Neuronal stem cell (in vitro differentiated cells): ENCODE data around the gene UBXN7.

Experiments used
- DNase-seq: peaks from one replicate; pipeline ENCODE4 v3.0.0-alpha.2; 2013; ENCODE audit warnings: low spot score
- H2AFZ ChIP-seq: one replicate; pipeline ENCODE4 v1.6.1; 2013; ENCODE audit warnings: mild to moderate bottlenecking, low read length, inconsistent platforms
- H2AK5ac ChIP-seq: 2 replicates; pipeline ENCODE4 v1.6.1; 2013; ENCODE audit warnings: low read depth, mild to moderate bottlenecking, inconsistent platforms, low read length, moderate library complexity, mixed read lengths
- H2BK120ac ChIP-seq: 2 replicates; pipeline ENCODE4 v1.6.1; 2013; ENCODE audit warnings: low read depth, mild to moderate bottlenecking, inconsistent platforms, low read length, moderate library complexity, mixed read lengths
- H2BK12ac ChIP-seq: one replicate; pipeline ENCODE4 v1.6.1; 2013; ENCODE audit warnings: low read length, inconsistent platforms
- H2BK15ac ChIP-seq: 2 replicates; pipeline ENCODE4 v1.6.1; 2013; ENCODE audit warnings: mild to moderate bottlenecking, low read length, inconsistent platforms, mixed read lengths
- H2BK5ac ChIP-seq: one replicate; pipeline ENCODE4 v1.6.1; 2013; ENCODE audit warnings: inconsistent platforms, mild to moderate bottlenecking, low read length, moderate library complexity
- H3K14ac ChIP-seq: one replicate; pipeline ENCODE4 v1.6.1; 2013; ENCODE audit warnings: low read length, inconsistent platforms
- H3K18ac ChIP-seq: 2 replicates; pipeline ENCODE4 v1.6.1; 2013; ENCODE audit warnings: low read length, inconsistent platforms
- H3K23ac ChIP-seq: 2 replicates; pipeline ENCODE4 v1.6.1; 2013; ENCODE audit warnings: low read depth, mild to moderate bottlenecking, mixed read lengths, low read length, inconsistent platforms; ENCODE audit not compliant: poor library complexity
- H3K27ac ChIP-seq: replicated peaks from 3 replicates; pipeline ENCODE4 v1.5.1; 2013; ENCODE audit warnings: low read length, inconsistent platforms
- H3K27me3 ChIP-seq, 3 experiments: 2 replicates each; pipeline ENCODE4 v1.6.1; 2013; ENCODE audit warnings: low read length in 3 of 3, mild to moderate bottlenecking in 2 of 3, inconsistent platforms in 1 of 3, low read depth in 1 of 3, mixed read lengths in 1 of 3, moderate library complexity in 1 of 3; ENCODE audit not compliant: control insufficient read depth in 3 of 3, insufficient read depth in 3 of 3
- H3K36me3 ChIP-seq, 2 donors: replicated peaks in 1 of 2; 2 replicates each; pipeline ENCODE4 v1.6.1; 2013; ENCODE audit warnings: low read length in 2 of 2; ENCODE audit not compliant: control insufficient read depth in 2 of 2, insufficient read depth in 2 of 2
- H3K4ac ChIP-seq: 2 replicates; pipeline ENCODE4 v1.6.1; 2013; ENCODE audit warnings: inconsistent platforms, mild to moderate bottlenecking, low read length, moderate library complexity
- H3K4me1 ChIP-seq, 2 donors: 1 replicate in 1 of 2; 2 replicates in 1 of 2; pipeline ENCODE4 v1.6.1; 2013; ENCODE audit warnings: low read length in 2 of 2, low read depth in 1 of 2; ENCODE audit not compliant: control insufficient read depth in 2 of 2, insufficient read depth in 1 of 2
- H3K4me2 ChIP-seq: one replicate; pipeline ENCODE4 v1.6.1; 2013; ENCODE audit warnings: mild to moderate bottlenecking, low read length, inconsistent platforms; ENCODE audit not compliant: insufficient read depth, poor library complexity, severe bottlenecking
- H3K4me3 ChIP-seq, 2 donors: 2 replicates each; pipeline ENCODE4 v1.5.1; 2013; ENCODE audit warnings: low read length in 2 of 2, mild to moderate bottlenecking in 2 of 2, inconsistent platforms in 1 of 2, moderate library complexity in 1 of 2
- H3K79me1 ChIP-seq: one replicate; pipeline ENCODE4 v1.6.1; 2013; ENCODE audit warnings: low read depth, mild to moderate bottlenecking, inconsistent platforms, low read length, moderate library complexity
- H3K9ac ChIP-seq: one replicate; pipeline ENCODE4 v1.6.1; 2013; ENCODE audit warnings: mild to moderate bottlenecking, low read depth, low read length, inconsistent platforms; ENCODE audit not compliant: poor library complexity
- H3K9me3 ChIP-seq, 2 donors: replicated peaks in 1 of 2; 2 replicates each; pipeline versions ENCODE3 to v1.6.1; 2013; ENCODE audit warnings: low read length in 2 of 2, mild to moderate bottlenecking in 2 of 2, inconsistent platforms in 1 of 2, low read depth in 1 of 2, mixed read lengths in 1 of 2, moderate library complexity in 1 of 2; ENCODE audit not compliant: control insufficient read depth in 2 of 2, insufficient read depth in 1 of 2
- H4K8ac ChIP-seq: one replicate; pipeline ENCODE4 v1.6.1; 2013; ENCODE audit warnings: low read depth, mild to moderate bottlenecking, inconsistent platforms, low read length, moderate library complexity
- H4K91ac ChIP-seq: one replicate; pipeline ENCODE4 v1.6.1; 2013; ENCODE audit warnings: low read length, low read depth, mild to moderate bottlenecking, inconsistent platforms; ENCODE audit not compliant: poor library complexity
- WGBS, 2 donors: extraction: QIAGEN DNeasy Blood & Tissue Kit; methylation state at CpG; one replicate each; pipeline ENCODE4 v1.1.7; 2013; ENCODE audit warnings: missing lambda C conversion rate in 2 of 2, mixed read lengths in 1 of 2; ENCODE audit not compliant: insufficient read length in 2 of 2, insufficient replicate concordance in 1 of 2; ENCODE audit errors: extremely low coverage in 2 of 2; 5-methylcytosine and 5-hydroxymethylcytosine counted together

Gene UBXN7

GRCh38 chr3:196419386-196419785, 12.8 kb downstream of the UBXN7 start:
- H3K79me1 ChIP-seq: peaks cover 11% of the 10 kb centered on the region
- H2BK5ac ChIP-seq: no peak overlapping the region
- H4K8ac ChIP-seq: no peak overlapping the region
- no peak overlapping the region for H2BK120ac ChIP-seq
- no peak overlapping the region for H3K4me2 ChIP-seq
- H3K18ac ChIP-seq: no peak overlapping the region
- no peak overlapping the region for H2AK5ac ChIP-seq
- H3K14ac ChIP-seq: no peak overlapping the region
- no peak for DNase-seq
- H3K9ac ChIP-seq: no peak overlapping the region
- no peak overlapping the region for H3K4ac ChIP-seq
- peaks cover 0 to 39% of the 10 kb centered on the region in 2 donors for H3K9me3 ChIP-seq
- H2BK12ac ChIP-seq: no peak overlapping the region
- no peak overlapping the region for H3K4me3 ChIP-seq
- no peak overlapping the region for H4K91ac ChIP-seq
- H3K27ac ChIP-seq: no peak overlapping the region
- WGBS, 2 donors: no CpG with 5 or more reads among the region's 6 CpGs
- H2AFZ ChIP-seq: no peak overlapping the region
- no peaks in the 10 kb centered on the region for H3K27me3 ChIP-seq
- no peak overlapping the region for H3K23ac ChIP-seq
- H3K4me1 ChIP-seq: no peaks in the 10 kb centered on the region
- peaks cover 0 to 42% of the 10 kb centered on the region in 2 donors for H3K36me3 ChIP-seq
- no peak overlapping the region for H2BK15ac ChIP-seq

GRCh38 chr3:196418601-196419000, 13.6 kb downstream of the UBXN7 start:
- WGBS, 2 donors: no CpG with 5 or more reads among the region's 6 CpGs
- Histone ChIP-seq H3K9me3 (peaks cover 0 to 45% of the 10 kb centered on the region in 2 donors), H4K8ac (no peak overlapping the region), H2BK120ac (no peak overlapping the region), H3K18ac (no peak overlapping the region), H2BK15ac (no peak overlapping the region), H3K4ac (no peak overlapping the region), H3K4me1 (no peaks in the 10 kb centered on the region), H2AK5ac (no peak overlapping the region), H3K4me3 (no peak overlapping the region), H3K27ac (no peak overlapping the region), H2AFZ (no peak overlapping the region), H3K4me2 (no peak overlapping the region), H2BK5ac (no peak overlapping the region), H3K23ac (no peak overlapping the region), H3K27me3 (no peaks in the 10 kb centered on the region), H3K14ac (no peak overlapping the region), H3K79me1 (peaks cover 12% of the 10 kb centered on the region), H2BK12ac (no peak overlapping the region), H4K91ac (no peak overlapping the region), H3K9ac (no peak overlapping the region), H3K36me3 (peaks cover 0 to 42% of the 10 kb centered on the region in 2 donors)
- DNase-seq: no peak

GRCh38 chr3:196414469-196414868, 17.8 kb downstream of the UBXN7 start:
- Histone ChIP-seq H3K4me1 (no peaks in the 10 kb centered on the region), H2BK15ac (no peak overlapping the region), H3K27me3 (no peaks in the 10 kb centered on the region), H2BK120ac (no peak overlapping the region), H3K9me3 (peaks cover under 1 to 59% of the 10 kb centered on the region in 2 donors), H3K4me2 (no peak overlapping the region), H3K79me1 (peaks cover 10% of the 10 kb centered on the region), H3K27ac (no peak overlapping the region), H3K9ac (no peak overlapping the region), H3K18ac (no peak overlapping the region), H2AFZ (no peak overlapping the region), H2AK5ac (no peak overlapping the region), H2BK12ac (no peak overlapping the region), H4K8ac (no peak overlapping the region), H3K4ac (no peak overlapping the region), H3K4me3 (no peak overlapping the region), H3K23ac (no peak overlapping the region), H3K36me3 (peaks cover 0 to 31% of the 10 kb centered on the region in 2 donors), H2BK5ac (no peak overlapping the region), H4K91ac (no peak overlapping the region), H3K14ac (no peak overlapping the region)
- DNase-seq: no peak
- WGBS, 2 donors: no CpG with 5 or more reads among the region's 3 CpGs

- Histone ChIP-seq H3K23ac (no peak overlapping the region), H4K8ac (no peak overlapping the region), H2BK12ac (no peak overlapping the region), H2AK5ac (no peak overlapping the region), H3K27me3 (no peaks in the 10 kb centered on the region), H2BK5ac (no peak overlapping the region), H4K91ac (no peak overlapping the region), H2AFZ (no peak overlapping the region), H3K79me1 (peaks cover 9% of the 10 kb centered on the region), H2BK15ac (no peak overlapping the region), H2BK120ac (no peak overlapping the region), H3K9me3 (peaks cover 2 to 60% of the 10 kb centered on the region in 2 donors), H3K4ac (no peak overlapping the region), H3K4me2 (no peak overlapping the region), H3K27ac (no peak overlapping the region), H3K36me3 (peaks cover 0 to 24% of the 10 kb centered on the region in 2 donors), H3K4me1 (no peaks in the 10 kb centered on the region), H3K14ac (no peak overlapping the region), H3K18ac (no peak overlapping the region), H3K9ac (no peak overlapping the region), H3K4me3 (no peak overlapping the region)
- no CpG with 5 or more reads among the region's 5 CpGs for WGBS, 2 donors
- no peak for DNase-seq
These were observed 19.5 kb downstream of the UBXN7 start for GRCh38 chr3:196412704-196413103.
